ENCODE data around the gene CD200R1.

The CD200R1 gene

DNA sequence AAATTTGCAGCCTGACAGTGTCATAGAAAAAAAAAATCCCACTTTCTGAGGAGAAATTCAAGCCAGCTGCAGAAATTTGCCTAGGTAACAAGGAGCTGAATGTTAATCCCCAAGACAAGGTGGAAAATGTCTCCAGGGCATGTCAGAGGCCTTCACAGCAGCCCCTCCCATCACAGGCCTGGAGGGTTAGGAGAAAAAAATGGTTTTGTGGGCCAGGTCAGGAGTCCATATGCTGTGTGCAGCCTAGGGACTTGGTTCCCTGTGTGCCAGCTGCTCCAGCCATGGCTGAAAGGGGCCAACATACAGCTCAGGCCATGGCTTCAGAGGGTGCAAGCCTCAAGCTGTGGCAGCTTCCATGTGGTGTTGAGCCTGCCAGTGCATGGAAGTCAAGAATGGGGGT lies 11.2 kb downstream of the CD200R1 start:
- no peak overlapping the region for H3K27ac ChIP-seq
- TF ChIP-seq, protein P1, sequence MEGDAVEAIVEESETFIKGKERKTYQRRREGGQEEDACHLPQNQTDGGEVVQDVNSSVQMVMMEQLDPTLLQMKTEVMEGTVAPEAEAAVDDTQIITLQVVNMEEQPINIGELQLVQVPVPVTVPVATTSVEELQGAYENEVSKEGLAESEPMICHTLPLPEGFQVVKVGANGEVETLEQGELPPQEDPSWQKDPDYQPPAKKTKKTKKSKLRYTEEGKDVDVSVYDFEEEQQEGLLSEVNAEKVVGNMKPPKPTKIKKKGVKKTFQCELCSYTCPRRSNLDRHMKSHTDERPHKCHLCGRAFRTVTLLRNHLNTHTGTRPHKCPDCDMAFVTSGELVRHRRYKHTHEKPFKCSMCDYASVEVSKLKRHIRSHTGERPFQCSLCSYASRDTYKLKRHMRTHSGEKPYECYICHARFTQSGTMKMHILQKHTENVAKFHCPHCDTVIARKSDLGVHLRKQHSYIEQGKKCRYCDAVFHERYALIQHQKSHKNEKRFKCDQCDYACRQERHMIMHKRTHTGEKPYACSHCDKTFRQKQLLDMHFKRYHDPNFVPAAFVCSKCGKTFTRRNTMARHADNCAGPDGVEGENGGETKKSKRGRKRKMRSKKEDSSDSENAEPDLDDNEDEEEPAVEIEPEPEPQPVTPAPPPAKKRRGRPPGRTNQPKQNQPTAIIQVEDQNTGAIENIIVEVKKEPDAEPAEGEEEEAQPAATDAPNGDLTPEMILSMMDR (conservative IDR thresholded peaks at IDR 0.05) = no peak

- TF ChIP-seq, protein P1 (conservative IDR thresholded peaks at IDR 0.05) = no peak
- no peak overlapping the region for H3K27ac ChIP-seq
Measured at GRCh38 chr3:112958811-112959560, 15.9 kb downstream of the CD200R1 start.

GRCh38 chr3:112956351-112956750 lies 18.6 kb downstream of the CD200R1 start:
- TF ChIP-seq, protein P1 (conservative IDR thresholded peaks at IDR 0.05) = no peak

GRCh38 chr3:112948346-112948838 lies 26.5 kb downstream of the CD200R1 start:
- TF ChIP-seq, protein P1 (conservative IDR thresholded peaks at IDR 0.05) = no peak
- H3K27ac ChIP-seq = no peak overlapping the region

More at GRCh38 chr3:112956351-112956750, 18.6 kb downstream of the CD200R1 start:
- no peak overlapping the region for H3K27ac ChIP-seq

- H3K27ac ChIP-seq = no peak overlapping the region
- TF ChIP-seq, protein P1 (conservative IDR thresholded peaks at IDR 0.05) = no peak
Measured at GRCh38 chr3:112931736-112932521, 43.0 kb downstream of the CD200R1 start.

- TF ChIP-seq, protein P1 (conservative IDR thresholded peaks at IDR 0.05) = no peak
Measured at GRCh38 chr3:112930771-112931170, 44.1 kb downstream of the CD200R1 start.

GRCh38 chr3:112925969-112926368 lies 48.9 kb downstream of the CD200R1 start:
- TF ChIP-seq, protein P1 (conservative IDR thresholded peaks at IDR 0.05) = no peak
- no peak overlapping the region for H3K27ac ChIP-seq

More at GRCh38 chr3:112930771-112931170, 44.1 kb downstream of the CD200R1 start:
- H3K27ac ChIP-seq = no peak overlapping the region

Data from VCaP (cell line).